ENCODE measurements around the gene HLA-DPA1. TPM values are rescaled to one million over a fixed set of nuclear protein-coding genes. Genes with fewer than 3 reads are reported as not detected.

Gene HLA-DPA1
- total and polyA plus RNA-seq, 10 of the 15 experiments (the other 5 are each of a cell fraction or from before 2014, with no cell fraction given): 508 to 1,640 (median 829) TPM

- no peak for DNase-seq (ENCODE audit: low read depth, low spot score)
- no peak overlapping the region for H2AFZ ChIP-seq (ENCODE audit: control insufficient read depth, low read depth, low read length)
- SMC1A ChIA-PET (ENCODE audit: uncharacterized antibody, unreplicated experiment): interaction anchor here (1.6 to 1.9 kb wide), 3 partner anchors 12 to 25 kb away, joined by 3 to 6 read pairs (median 5); partner anchors contain the start of gene HLA-DPB1
- no peak for ATAC-seq
- H3K4me2 ChIP-seq (ENCODE audit: control insufficient read depth, insufficient read depth): no peak overlapping the region
- no peak overlapping the region for H3K4me3 ChIP-seq
- RAD21 ChIA-PET (ENCODE audit: unreplicated experiment): no interaction called here
- no TSS peak for BruUV-seq (replicated peaks)
- peaks cover 8% of the 10 kb centered on the region for H3K4me1 ChIP-seq (ENCODE audit: control insufficient read depth, insufficient read depth, low read length)
- 74% methylated on average over 4 of the region's 4 CpGs for WGBS (ENCODE audit: insufficient coverage, insufficient replicate concordance, low lambda C conversion rate, missing lambda C conversion rate)
- H3K36me3 ChIP-seq (ENCODE audit: control insufficient read depth in 2 of 2, insufficient read depth in 2 of 2, low read length in 1 of 2): no peaks in the 10 kb centered on the region
- CTCF ChIA-PET: interaction anchor here (1.2 kb wide), 1 partner anchor 59 kb away, joined by 3 read pairs; no protein-coding TSS in a partner anchor
- POLR2A ChIA-PET: interaction anchor here (0.6 kb wide), 1 partner anchor 1250 kb away, joined by 3 read pairs; no protein-coding TSS in a partner anchor
- H3K9ac ChIP-seq (ENCODE audit: control insufficient read depth, insufficient read depth, low read length): no peak overlapping the region
- in situ Hi-C loops (cut with MboI): loop anchor here (25.0 kb wide), 1 partner anchor 1609 kb away; no protein-coding TSS in a partner anchor
- intact Hi-C loops (cut with micrococcal nuclease; ENCODE audit: unreplicated experiment): no loop called here
- no peaks in the 10 kb centered on the region for H3K9me3 ChIP-seq (replicated peaks; ENCODE audit: control insufficient read depth, insufficient read depth, low read length)
- no peaks in the 10 kb centered on the region for H4K20me1 ChIP-seq (ENCODE audit: control insufficient read depth, insufficient read depth)
- no peaks in the 10 kb centered on the region for H3K79me2 ChIP-seq (ENCODE audit: control insufficient read depth, insufficient read depth, low read length)
- H3K27ac ChIP-seq (ENCODE audit: control insufficient read depth, insufficient read depth): no peak overlapping the region
- no peak for FAIRE-seq
- H3K27me3 ChIP-seq (replicated peaks in 1 of 2; ENCODE audit: control insufficient read depth in 2 of 2, insufficient read depth in 2 of 2, low read length in 1 of 2): no peaks in the 10 kb centered on the region
- TF ChIP-seq BCLAF1 (IDR thresholded peaks at IDR 0.05) (no peak), NKRF (conservative IDR thresholded peaks at IDR 0.05) (no peak), REST (IDR thresholded peaks at IDR 0.05; ENCODE audit: low read depth, low read length) (no peak), SMAD5 (IDR thresholded peaks at IDR 0.05; ENCODE audit: low read depth) (no peak), RB1 (IDR thresholded peaks at IDR 0.05; ENCODE audit: borderline replicate concordance) (no peak), SP1 (IDR thresholded peaks at IDR 0.05; ENCODE audit: low read depth, low read length) (no peak), TCF3 (IDR thresholded peaks at IDR 0.05; ENCODE audit: borderline replicate concordance, insufficient read depth, low read depth, low read length) (no peak), E2F8 (IDR thresholded peaks at IDR 0.05; ENCODE audit: low read depth, partially characterized antibody) (no peak), ZBTB33 (IDR thresholded peaks at IDR 0.05) (no peak)
Observed at GRCh38 chr6:33053230-33053629, 20.2 kb downstream of the HLA-DPA1 start.

All from GM12878 (cell line).